ENCODE results near the gene USP13. TPM values are rescaled to one million over a fixed set of nuclear protein-coding genes. Genes with fewer than 3 reads are reported as not detected.

The USP13 gene
- total and polyA plus RNA-seq, 10 of the 15 experiments (the other 5 are each of a cell fraction or from before 2014, with no cell fraction given) = 3.2 to 20.8 (median 9.0) TPM

DNA sequence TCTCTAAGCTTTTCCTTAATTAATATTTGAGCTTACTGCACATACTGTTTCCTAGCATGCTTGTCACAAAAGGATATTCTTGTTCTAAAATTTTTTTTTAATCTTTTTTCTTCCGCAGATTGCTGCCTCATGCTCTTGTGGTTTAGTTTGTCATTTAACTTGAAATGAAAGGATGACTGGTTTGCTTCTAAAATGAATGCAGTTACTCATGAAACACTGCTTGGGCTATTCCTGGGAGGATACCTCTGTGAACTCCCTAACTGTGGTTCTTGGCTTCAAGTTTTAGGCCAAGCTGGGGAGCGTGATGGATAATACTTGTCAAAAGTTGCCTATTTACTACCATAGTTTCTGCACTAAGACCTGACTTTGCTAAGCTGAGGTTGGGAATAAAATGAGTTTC, 64.0 kb downstream of the USP13 start:
- H3K27ac ChIP-seq (ENCODE audit: control insufficient read depth, insufficient read depth) = no peak overlapping the region
- ChIA-PET RAD21 (ENCODE audit: unreplicated experiment) (no interaction called here), SMC1A (ENCODE audit: uncharacterized antibody, unreplicated experiment) (interaction anchor here (0.9 kb wide), 1 partner anchor 8 kb away, joined by 3 read pairs; no protein-coding TSS in a partner anchor), POLR2A (no interaction called here), CTCF (interaction anchor here (0.7 to 0.8 kb wide), 2 partner anchors 10 to 67 kb away, joined by 3 read pairs; no protein-coding TSS in a partner anchor)
- no peak overlapping the region for H2AFZ ChIP-seq (ENCODE audit: control insufficient read depth, low read depth, low read length)
- TF ChIP-seq NFIC (IDR thresholded peaks at IDR 0.05; ENCODE audit: low read depth, low read length) = peak; percentile 31; the same call in 1 of the 2 replicates
- TF ChIP-seq RUNX3 (IDR thresholded peaks at IDR 0.05; ENCODE audit: low read length) = peak; percentile 63; the same call in 1 of the 2 replicates
- TF ChIP-seq BACH1 (IDR thresholded peaks at IDR 0.05; ENCODE audit: borderline replicate concordance) = peak; percentile 27; the same call in 1 of the 2 replicates
- TF ChIP-seq RAD51 (IDR thresholded peaks at IDR 0.05) = no peak
- FAIRE-seq (no peak), DNase-seq (ENCODE audit: low read depth, low spot score) (no peak), ATAC-seq (no peak)
- no peaks in the 10 kb centered on the region for H3K79me2 ChIP-seq (ENCODE audit: control insufficient read depth, insufficient read depth, low read length)
- H3K36me3 ChIP-seq (ENCODE audit: control insufficient read depth in 2 of 2, insufficient read depth in 2 of 2, low read length in 1 of 2) = peaks cover 2 to 4% of the 10 kb centered on the region in 2 experiments; a peak in 3 of 4 replicates
- 25% methylated on average over 2 of the region's 2 CpGs for whole genome bisulfite sequencing (ENCODE audit: insufficient coverage, insufficient replicate concordance, low lambda C conversion rate, missing lambda C conversion rate)
- H3K4me1 ChIP-seq (ENCODE audit: control insufficient read depth, insufficient read depth, low read length) = no peaks in the 10 kb centered on the region
- no TSS peak for BruUV-seq (replicated peaks)
- no peak overlapping the region for H3K9ac ChIP-seq (ENCODE audit: control insufficient read depth, insufficient read depth, low read length)
- H4K20me1 ChIP-seq (ENCODE audit: control insufficient read depth, insufficient read depth) = no peaks in the 10 kb centered on the region
- intact Hi-C loops (cut with micrococcal nuclease; ENCODE audit: unreplicated experiment) = no loop called here
- no peaks in the 10 kb centered on the region for H3K27me3 ChIP-seq (replicated peaks in 1 of 2; ENCODE audit: control insufficient read depth in 2 of 2, insufficient read depth in 2 of 2, low read length in 1 of 2)
- no peaks in the 10 kb centered on the region for H3K9me3 ChIP-seq (replicated peaks; ENCODE audit: control insufficient read depth, insufficient read depth, low read length)
- H3K4me3 ChIP-seq = no peak overlapping the region
- no peak overlapping the region for H3K4me2 ChIP-seq (ENCODE audit: control insufficient read depth, insufficient read depth)
- in situ Hi-C loops (cut with MboI) = no loop called here

GRCh38 chr3:179717219-179717618, 64.4 kb downstream of the USP13 start:
- 93% methylated on average over 1 of the region's 1 CpG for WGBS (ENCODE audit: insufficient coverage, insufficient replicate concordance, low lambda C conversion rate, missing lambda C conversion rate)
- intact Hi-C loops (cut with micrococcal nuclease; ENCODE audit: unreplicated experiment) (no loop called here), in situ Hi-C loops (cut with MboI) (no loop called here)
- no TSS peak for BruUV-seq (replicated peaks)
- Histone ChIP-seq H3K9me3 (replicated peaks; ENCODE audit: control insufficient read depth, insufficient read depth, low read length) (no peaks in the 10 kb centered on the region), H3K9ac (ENCODE audit: control insufficient read depth, insufficient read depth, low read length) (no peak overlapping the region), H2AFZ (ENCODE audit: control insufficient read depth, low read depth, low read length) (no peak overlapping the region), H3K27me3 (replicated peaks in 1 of 2; ENCODE audit: control insufficient read depth in 2 of 2, insufficient read depth in 2 of 2, low read length in 1 of 2) (no peaks in the 10 kb centered on the region), H3K27ac (ENCODE audit: control insufficient read depth, insufficient read depth) (no peak overlapping the region), H3K4me1 (ENCODE audit: control insufficient read depth, insufficient read depth, low read length) (no peaks in the 10 kb centered on the region), H4K20me1 (ENCODE audit: control insufficient read depth, insufficient read depth) (no peaks in the 10 kb centered on the region), H3K4me3 (no peak overlapping the region), H3K36me3 (ENCODE audit: control insufficient read depth in 2 of 2, insufficient read depth in 2 of 2, low read length in 1 of 2) (peaks cover 2 to 4% of the 10 kb centered on the region in 2 experiments), H3K79me2 (ENCODE audit: control insufficient read depth, insufficient read depth, low read length) (no peaks in the 10 kb centered on the region), H3K4me2 (ENCODE audit: control insufficient read depth, insufficient read depth) (no peak overlapping the region)
- DNase-seq (ENCODE audit: low read depth, low spot score) = no peak
- ChIA-PET CTCF (interaction anchor here (0.7 to 1.1 kb wide), 3 partner anchors 9 to 73 kb away, joined by 3 read pairs; no protein-coding TSS in a partner anchor), POLR2A (no interaction called here), RAD21 (ENCODE audit: unreplicated experiment) (no interaction called here), SMC1A (ENCODE audit: uncharacterized antibody, unreplicated experiment) (interaction anchor here (0.9 kb wide), 1 partner anchor 8 kb away, joined by 3 read pairs; no protein-coding TSS in a partner anchor)
- no peak for ATAC-seq
- no peak for TF ChIP-seq YBX1 (IDR thresholded peaks at IDR 0.05)
- no peak for FAIRE-seq
